Measurements from ENCODE around the gene TAF10.
A peak's percentile ranks its signal among the peaks of the same experiment; 100 is the strongest.

The TAF10 gene

DNA sequence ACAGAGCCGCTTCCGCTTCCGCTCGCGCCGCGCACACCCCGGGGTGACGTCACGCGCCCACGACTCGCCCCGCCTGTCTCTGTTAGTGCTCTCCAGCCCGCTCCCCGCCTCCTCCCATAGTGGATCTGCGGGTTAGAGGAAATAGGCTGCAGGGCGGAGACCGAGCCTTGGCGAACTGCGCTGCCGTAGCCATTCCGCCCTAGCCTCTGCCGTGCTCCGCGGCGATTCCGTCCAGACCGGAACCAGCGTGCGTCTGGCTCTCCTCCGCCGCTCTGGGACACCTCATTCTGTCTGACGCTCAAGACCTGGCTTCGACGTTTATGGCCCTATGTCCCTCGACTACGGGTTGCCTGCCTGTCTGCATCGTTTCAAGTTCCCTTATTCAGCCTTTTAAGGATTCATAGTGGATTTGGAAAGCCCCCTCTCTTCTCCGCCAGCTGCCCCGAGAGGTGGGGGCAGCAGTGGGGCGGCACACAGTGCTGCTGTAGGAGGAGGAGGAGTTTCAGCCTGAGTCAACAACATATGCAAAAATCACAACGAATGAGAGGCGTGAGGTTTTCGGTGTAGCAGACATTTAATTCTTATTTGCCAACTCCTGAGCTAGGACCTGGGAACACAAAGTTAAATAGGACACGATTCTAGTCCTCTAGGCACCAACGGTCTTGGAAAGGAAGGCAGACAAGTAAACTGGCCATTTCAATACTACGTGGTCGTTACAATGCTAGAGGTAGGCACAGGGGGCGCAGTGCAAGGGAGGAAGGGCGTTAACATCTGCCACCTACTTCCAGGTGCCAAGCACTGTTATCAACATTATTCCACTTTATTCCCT, at the start of gene TAF10:
TAF10 (minus strand) TSS at position 4 of the 829 bp plus-strand sequence. CDS start 27 bp downstream, outside the sequence.
- peak; percentile 92 for DNase-seq

DNA sequence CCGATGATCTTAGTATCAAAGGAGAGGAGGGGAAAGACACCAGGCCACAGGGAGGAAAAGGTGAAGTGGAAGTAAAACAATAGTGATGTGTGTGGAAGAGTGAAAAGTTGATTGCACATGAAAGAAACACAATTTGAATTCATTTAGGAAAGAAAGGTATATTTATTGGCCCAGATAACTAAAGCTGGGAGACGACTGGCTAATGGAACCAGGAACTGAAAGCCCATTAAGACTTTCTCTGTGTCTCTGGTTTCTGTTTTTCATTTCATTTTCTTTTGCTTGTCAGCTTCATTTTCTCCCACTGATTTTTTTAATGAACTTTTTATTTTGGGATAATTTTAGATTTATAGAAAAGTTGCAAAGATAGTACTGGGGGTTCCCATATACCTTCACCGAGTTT, 48.7 kb upstream of the TAF10 start:
- no peak for DNase-seq

DNA sequence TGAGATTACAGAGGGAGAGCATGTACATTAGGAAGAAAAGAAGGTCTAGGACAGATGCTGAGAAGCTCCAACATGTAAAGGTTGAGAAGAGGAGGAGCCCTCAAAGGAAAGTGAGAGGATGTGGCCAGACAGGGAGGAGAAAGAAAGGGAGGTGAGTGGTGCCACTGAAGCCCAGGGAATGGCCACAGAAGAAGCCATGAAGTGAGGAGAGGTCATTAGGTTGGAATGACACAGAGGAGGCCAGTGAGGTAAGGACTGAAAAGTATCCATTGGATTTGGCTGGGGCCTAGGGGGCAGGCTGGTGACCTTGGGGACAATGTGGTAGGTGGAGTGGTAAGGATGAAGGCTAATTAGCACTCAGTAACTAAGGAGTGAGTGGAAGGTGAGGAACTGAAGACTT, 46.6 kb upstream of the TAF10 start:
- DNase-seq = no peak

DNA sequence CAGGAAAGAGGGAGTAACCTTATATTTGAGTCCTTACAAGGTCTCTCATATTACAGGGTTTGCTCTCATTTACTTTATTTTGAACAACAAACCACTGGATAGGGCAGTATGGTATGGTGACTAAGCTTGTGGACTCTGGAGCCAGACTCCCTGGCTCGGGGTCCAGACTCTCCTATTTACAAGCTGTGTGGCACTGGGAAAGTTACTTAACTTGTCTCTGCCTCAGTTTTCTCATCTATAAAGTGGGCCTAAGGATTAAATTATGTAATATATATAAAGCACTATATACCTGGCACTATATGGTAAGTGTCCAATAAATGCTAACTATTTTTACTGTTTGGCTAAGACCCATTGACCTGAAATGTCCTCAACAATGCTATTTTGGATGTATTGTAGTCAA, 45.3 kb upstream of the TAF10 start:
- no peak for DNase-seq

DNA sequence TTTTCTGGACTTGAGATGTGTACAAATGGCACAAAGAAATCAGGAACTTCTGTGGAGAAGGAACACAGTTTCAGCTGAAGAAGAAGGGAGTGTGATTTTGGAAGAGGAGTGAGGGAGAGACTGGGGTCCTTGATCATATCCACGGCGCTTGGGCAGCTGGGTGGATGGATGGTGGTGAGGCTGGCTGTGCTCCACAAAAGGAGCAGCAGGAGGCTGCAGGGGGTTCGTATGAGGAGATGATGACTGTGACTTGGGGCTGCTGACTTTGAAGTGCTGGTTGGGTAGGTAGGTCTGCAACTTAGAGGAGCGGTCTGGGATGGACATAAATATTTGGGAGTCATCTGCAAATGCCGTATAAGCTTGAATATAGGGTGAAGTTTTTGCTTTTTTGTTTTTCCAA, 44.9 kb upstream of the TAF10 start:
- DNase-seq = no peak

DNA sequence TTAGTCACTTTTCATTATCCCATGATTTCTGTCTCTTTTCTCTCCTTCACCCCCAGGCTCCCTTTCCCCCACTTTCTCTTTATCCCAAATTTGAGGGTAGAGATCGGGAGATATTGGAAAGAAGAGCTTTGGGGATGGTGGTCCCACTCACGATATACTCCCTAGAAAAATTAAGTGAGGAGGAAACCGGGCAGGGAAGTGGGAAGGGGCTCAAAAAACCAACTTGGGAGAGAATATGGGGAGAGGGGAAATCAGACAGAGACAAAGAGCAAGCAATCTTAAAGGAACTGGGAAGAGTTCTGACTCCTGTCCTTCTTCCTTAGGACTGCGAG, 44.5 kb upstream of the TAF10 start:
- no peak for DNase-seq

DNA sequence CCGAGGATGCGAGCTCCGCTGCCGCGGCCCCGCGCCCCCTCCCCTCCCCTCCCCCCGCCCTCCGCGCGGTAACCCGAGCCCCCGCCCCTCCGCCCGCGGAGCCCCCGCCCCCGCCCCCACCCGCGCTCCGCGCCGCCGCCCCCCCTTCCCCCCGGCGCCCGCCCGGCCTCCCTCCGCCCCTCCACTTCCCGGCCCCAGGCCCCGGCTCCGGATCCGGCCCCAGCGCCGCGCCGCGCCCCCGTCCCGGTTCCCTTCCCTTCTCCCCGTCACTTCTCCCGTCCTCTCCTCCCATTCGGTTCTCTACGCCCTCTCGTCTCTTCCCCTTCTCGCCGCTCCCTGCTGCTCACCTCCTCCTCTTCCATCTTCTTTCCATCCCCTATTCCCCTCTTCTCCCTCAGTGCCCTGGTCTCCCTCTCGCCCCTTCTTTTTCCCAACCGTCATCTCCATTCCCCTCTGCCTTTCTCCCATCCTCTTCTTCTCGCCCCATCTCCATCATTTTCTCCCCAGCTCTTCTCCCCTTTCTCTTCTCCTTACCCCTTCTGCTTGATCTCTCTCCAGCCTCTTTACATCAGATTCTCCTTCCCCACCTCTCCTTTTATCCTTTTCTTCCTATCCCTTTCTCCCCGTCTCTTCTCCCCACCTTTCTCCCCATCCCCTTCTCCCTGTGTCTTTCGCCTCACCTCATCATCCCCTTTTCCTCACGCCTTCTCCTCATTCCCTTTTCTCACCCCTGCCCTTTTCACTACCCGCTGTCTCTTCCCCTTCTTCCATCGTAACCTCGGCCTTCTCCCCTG, 44.0 kb upstream of the TAF10 start, which contains the start of gene DCHS1:
DCHS1 (minus strand) TSS at position 20 of the 794 bp plus-strand sequence. CDS start 14,196 bp downstream, outside the sequence.
- DNase-seq = no peak

DNA sequence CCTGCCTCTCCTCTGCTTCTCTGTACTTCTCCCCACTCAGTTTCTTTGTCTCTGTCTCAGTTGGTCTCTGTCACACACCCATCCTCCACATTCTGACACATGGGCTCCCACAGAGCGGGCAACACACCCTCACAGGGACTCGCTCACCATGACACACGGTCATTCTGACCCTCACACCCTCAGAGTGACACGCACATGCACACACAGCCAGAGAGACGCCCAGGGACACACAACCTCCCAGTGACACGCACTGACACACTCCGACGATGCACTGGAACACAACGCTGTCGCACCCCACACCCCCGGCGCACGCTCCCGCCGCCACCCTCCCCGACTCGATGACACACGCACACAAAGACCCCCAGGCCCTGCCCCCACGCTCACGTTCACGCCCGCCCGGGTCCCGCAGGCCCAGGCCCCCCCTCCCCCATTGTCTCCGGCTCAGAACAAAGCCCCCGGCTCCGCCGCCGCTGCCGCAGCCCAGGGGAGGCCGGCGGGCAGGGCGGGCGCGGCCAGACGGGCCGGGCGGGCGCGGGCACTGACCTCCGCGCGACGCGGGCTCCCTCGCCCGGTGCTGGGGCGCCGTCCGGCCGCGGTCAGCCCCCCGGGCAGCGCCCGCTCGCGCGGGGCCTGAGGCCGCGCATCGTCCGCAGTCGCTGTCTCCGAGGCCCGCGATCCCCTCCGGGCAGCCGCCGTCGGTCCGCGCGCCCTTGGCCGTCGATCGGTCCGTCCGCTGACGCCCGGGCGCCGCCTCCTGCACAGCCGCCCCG, 43.2 kb upstream of the TAF10 start:
- no peak for DNase-seq

DNA sequence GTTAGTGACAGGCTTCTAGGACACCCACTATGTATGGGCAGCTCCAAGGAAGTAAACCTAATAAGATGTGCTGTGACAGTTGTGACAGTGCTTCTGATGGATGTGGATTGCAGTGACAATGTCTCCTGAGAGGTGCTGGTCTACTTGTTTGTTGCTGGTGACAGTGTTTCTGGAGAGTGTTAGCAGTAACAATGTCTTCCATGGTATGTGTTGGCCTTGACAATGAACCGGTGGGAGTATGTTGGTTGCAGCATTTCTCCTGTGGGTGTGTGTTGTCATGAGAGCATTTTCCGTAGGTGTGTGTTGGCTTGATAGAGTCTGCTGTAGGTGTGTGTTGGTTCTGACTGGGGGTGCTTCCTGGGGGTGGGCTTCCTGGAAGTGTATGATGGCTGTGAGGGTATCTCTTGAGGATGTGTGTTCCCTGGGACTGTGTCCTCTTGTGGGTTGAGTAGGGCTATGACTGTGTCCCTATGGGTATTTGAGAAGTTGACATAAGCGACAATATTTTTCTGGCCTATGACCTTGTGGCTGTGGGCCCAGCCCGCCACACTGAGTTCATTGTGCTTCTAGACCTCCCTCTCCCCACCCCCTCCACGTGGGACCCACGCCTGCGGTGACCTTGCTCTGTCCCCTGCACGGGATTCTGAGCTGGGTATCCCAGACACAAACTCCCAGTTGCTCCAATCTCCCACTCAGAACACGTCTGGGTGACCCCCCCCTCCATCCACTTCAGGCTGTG, 42.4 kb upstream of the TAF10 start:
- DNase-seq = no peak

DNA sequence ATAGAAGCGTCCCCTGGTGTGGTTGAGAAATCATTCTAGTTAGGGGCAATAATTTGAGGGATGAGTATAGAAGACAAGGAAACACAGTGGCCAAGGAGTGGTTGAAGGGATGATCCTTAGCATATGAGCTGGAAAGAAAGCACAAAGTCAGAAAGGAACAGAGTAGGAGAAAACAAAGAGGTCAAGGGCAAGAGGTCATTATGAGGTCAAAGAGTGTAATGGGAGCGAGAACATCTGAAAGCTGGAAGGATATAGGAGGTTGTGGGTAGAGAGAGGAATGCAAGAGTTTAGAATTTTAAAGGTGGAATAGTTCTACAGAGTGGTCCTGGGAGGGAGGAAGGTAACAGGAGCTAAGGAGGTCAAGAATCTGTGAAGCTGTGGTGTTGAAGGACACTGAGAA, 41.6 kb upstream of the TAF10 start:
- no peak for DNase-seq

DNA sequence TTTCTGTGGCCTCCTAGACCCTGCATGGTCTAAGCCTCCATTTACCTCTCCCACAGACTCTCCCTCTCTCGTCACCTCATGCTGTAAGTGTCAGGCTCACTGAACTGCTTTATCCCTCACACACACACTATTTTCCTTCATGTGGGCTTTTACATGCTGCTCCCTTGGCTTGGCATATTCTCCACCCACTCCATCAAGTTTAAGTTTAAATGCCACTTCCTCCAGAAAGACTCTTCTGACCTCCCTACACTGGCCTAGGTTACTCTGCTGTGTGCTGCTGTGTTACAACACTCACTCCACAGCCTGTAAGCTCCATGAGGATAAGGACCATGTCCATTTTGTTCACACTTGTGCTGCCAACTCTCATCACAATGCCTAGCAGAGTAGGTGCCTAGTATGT, 41.1 kb upstream of the TAF10 start:
- DNase-seq = no peak

DNA sequence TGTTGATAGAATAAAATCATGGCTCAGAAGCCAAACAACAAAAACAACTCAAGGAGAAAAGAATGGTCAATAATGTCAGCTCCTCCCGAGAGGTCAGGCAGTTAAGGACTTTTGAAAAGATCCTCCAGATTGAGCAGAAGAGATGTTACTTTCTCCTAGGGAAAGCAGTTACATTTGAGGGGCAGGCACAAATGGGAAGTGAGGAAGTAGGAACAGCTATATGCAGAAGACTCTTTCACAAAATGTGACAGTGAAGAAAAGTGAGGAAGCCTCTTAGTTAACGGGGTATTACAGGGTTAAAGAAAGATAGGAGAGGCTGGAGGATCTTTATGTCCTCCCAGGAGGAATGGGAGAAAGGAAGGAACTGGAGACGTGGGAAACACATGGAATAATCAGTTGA, 40.2 kb upstream of the TAF10 start:
- no peak for DNase-seq

DNA sequence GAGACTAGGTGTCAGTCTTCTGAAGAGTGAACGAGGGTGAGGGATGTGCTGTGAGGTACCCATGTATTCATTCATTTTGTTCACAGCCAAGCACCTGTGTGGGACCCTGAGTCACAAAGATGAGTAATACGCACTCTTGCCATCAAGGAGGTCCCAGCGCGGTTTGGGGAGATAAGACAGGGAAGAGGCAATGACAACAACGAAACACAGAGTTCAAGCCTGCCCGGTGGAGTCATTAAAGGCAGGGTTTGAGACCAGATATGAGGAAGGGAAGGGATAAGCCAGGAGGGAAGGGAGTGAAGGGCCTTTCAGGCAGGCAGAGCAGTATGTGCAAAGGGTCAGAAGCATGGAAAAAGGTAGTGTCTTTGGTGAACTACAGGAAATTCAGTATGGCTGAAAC, 39.0 kb upstream of the TAF10 start:
- DNase-seq = no peak

DNA sequence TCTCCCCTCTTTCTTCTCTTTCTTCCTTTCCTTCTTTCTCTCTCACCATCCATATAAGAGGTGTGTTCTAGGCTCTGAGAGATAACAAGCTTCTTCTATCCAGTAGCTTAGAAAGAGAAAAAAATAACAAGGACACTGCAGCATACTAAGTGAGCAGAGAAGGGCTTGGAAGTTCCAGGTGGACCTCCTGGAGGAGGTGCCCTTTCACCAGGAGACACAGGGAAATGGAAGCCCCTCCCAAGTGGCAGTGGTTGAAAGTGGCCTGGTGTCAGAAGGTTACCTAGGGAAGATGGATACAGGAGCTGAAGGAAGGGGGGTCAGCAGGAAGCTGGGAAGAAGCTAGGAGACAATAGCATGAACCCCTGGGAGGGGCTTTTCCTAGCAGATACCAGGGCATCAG, 38.1 kb upstream of the TAF10 start:
- no peak for DNase-seq

DNA sequence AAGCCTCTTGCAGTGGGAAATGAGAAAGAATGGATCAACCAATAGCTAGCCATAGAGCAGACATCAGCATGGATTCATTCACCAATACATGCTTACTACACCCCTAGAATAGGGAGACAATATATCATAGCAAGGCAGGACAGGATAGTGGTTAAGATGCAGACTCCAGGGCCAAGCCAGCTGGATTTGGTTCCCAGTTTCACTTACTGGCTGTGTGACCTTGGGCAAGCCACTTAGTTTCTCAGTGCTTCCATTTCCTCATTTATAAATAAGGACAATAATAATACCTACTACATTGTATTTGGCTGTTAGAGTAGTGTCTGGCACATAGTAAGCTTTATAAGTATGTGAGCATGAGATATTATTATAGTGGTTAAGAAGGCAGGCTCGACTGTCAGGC, 36.5 kb upstream of the TAF10 start:
- no peak for DNase-seq

DNA sequence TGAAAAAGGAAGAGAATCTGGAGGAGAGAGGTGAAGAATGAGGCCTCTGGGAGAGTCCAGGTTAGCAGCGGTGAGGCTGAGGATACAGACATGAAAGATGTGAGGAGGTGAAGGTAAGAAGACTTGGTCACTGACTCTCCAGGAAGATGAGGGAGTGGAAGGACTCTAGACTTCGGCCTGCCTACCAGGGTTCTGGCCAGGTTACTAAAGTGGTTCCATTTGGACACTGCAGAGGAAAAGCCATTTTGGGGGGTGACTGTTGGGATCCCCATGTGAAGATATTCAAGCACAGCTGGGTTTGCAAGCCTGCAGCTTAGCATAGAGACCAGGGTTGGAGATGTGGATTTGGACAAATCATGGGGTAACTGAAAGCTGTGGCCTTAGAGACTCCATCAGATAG, 35.8 kb upstream of the TAF10 start:
- no peak for DNase-seq

DNA sequence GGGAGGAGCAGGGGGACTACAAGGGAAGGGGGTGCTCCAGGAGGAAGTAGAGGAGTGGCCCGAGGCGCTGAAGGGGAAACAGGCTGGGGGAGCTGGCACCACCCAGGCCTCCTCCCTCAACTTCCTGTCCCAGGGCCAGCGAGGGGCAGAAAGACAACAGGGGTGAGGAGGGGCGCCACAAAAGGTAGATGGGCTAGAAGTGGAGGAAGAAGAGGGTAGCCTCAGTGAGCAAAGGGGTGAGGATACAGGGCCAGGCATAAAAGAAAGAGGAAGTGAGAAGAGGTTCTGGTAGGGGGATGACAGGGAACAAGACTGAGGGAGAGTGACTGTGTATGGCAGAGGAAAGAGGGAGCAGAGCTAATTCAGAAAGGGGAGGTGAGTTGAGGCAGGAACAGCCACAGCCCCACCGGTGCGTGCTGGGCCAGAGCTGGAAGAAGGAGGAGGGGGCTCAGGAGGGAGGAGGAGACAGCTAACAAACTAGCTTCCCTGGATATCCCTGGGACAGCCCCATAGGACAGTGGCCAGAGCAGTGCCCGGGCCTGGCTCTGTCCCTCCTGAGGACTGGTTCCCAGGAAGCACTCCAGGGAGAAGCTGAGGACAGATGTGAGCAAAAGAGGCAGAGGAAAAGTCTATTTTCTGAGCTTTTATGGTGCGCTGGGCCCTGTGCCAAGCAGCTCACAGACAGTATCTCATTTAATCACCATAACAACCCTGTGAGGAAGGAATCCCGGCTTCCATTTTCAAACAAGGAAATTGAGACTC, 35.1 kb upstream of the TAF10 start:
- DNase-seq = no peak

DNA sequence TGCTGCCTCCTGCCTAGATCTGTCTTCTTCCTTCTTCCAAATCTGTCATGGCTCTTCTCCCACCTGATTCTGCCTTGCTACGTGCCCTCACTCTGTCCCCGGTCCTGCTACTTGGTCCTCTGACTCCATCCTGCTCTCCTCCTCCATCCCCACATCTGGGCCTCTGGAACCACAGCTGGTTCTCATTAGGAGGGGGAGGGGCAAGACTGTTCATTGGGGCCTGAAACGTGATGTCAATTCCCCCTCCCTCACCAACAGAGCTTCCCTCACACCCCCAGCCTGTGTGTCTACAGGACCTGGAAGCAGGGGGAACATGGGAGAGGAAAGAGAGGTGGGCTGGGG, 34.5 kb upstream of the TAF10 start:
- no peak for DNase-seq

DNA sequence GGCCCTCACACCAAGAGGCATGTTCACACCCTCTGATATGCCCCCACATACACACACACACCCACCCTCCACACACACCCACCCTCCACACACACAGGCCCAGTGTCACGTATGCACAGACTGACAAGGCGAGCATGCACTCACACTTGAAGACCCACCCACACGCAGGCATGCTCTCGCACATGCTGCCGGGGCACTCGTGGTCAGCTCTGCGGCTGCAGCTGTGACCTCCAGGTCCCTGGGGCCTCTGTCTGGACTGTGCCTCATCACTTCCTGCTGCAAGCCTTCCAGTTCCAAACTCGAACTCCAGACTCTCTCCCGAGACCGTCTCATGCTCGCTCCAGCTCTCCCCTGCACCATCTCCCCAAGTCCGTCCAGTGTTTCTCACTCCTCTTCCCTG, 34.1 kb upstream of the TAF10 start:
- no peak for DNase-seq

DNA sequence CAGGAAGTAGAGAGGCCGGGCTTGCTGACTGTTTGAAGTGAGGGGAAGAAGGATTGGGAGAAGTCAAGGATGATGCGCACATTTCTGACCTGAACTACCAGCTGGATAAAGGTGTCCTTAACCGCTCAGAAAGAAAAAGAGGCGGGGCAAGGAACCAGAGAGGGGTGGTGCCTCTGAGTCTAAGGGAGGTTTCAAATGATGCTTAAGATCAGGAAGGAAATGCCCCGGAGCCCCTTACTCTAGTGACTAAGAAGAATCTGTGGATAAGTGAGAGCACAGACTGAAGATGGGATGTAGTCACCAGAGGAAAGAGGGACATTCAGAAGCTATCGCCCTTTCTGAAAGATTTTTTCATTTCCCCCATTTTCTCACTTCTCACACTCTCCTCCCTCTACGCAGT, 30.9 kb upstream of the TAF10 start:
- no peak for DNase-seq

DNA sequence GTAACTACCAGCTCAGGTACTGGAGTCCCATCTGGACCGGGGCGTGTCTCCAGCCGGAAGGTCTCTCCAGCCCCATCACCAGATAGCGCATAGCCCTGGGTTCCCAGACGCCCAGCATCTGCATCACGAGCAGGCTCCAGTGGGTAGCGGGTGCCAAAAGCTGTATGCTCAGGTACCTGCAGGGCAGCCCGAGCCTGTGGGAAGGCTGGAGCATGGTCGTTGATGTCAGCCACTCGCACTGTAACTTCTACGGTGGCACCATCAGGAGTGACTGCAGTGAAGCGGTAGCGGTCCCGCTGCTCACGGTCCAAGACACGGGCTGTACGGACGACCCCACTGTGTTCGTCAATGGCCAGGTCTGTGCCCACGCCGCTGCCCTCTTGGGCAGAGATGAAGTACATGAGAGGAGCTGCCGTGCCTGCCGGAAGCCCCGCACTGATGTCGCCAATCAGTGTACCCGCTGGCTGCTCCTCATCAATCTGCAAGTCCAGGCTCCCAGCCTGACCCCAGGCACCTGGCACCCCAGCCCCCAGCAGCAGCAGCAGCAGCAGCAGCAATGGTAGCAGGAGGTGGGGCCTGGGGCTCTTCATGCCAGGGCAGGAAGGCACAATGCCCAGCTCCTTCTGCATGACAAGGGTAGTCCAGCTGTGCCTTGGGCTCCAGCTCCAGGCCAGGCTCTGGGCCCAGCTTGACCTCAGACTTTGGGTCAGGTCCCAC, 29.1 kb upstream of the TAF10 start:
- no peak for DNase-seq

All from NCI-H748 treated with DMSO at 0.1 percent for 48 hours (cell line).